ENCODE data around the gene GLT8D2.

DNA sequence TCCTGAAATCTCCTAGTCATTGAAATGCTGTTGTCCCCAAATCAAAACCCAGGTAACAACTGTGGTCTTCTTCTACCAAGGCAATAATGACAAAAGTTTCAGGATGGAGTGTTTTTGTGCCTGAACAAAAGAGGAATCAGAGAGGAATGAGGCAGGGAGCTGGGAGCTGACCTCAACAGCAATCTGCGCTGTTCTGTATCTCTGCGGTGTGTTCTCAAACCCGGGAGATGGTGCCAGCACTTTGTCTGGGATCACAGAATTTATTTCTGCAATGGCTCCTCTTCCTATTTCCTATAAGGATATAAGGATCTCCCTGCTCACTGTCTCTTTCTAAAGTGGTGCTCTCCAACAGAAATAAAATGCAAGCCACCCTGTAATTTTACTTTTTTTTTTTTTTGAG, 449 bp upstream of the GLT8D2 start:
- TF ChIP-seq, protein P1, sequence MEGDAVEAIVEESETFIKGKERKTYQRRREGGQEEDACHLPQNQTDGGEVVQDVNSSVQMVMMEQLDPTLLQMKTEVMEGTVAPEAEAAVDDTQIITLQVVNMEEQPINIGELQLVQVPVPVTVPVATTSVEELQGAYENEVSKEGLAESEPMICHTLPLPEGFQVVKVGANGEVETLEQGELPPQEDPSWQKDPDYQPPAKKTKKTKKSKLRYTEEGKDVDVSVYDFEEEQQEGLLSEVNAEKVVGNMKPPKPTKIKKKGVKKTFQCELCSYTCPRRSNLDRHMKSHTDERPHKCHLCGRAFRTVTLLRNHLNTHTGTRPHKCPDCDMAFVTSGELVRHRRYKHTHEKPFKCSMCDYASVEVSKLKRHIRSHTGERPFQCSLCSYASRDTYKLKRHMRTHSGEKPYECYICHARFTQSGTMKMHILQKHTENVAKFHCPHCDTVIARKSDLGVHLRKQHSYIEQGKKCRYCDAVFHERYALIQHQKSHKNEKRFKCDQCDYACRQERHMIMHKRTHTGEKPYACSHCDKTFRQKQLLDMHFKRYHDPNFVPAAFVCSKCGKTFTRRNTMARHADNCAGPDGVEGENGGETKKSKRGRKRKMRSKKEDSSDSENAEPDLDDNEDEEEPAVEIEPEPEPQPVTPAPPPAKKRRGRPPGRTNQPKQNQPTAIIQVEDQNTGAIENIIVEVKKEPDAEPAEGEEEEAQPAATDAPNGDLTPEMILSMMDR (CRISPR knock-in tag; IDR thresholded peaks at IDR 0.05) = no peak
- TF ChIP-seq TP53 (CRISPR knock-in tag; conservative IDR thresholded peaks at IDR 0.05) (no peak), YY1 (IDR thresholded peaks at IDR 0.05; ENCODE audit: insufficient read depth, insufficient replicate concordance, low read depth, low read length) (no peak), ZFX (CRISPR knock-in tag; IDR thresholded peaks at IDR 0.05; ENCODE audit: low read depth) (no peak), POLR2AphosphoS5 (IDR thresholded peaks at IDR 0.05; ENCODE audit: low read depth, low read length) (no peak), ZNF292 (CRISPR knock-in tag; IDR thresholded peaks at IDR 0.05; ENCODE audit: borderline replicate concordance, low read depth) (no peak), MTA3 (CRISPR knock-in tag; IDR thresholded peaks at IDR 0.05) (no peak), CCAR2 (optimal IDR thresholded peaks at IDR 0.05; ENCODE audit: low read depth, low read length) (no peak), ZNF331 (CRISPR knock-in tag; IDR thresholded peaks at IDR 0.05) (no peak), XRCC5 (optimal IDR thresholded peaks at IDR 0.05; ENCODE audit: low read length) (no peak), POLR2A (IDR thresholded peaks at IDR 0.05; ENCODE audit: insufficient read depth in 1 of 2, low read depth in 2 of 2, low read length in 2 of 2) (no peak)
- TF ChIP-seq, protein P2, sequence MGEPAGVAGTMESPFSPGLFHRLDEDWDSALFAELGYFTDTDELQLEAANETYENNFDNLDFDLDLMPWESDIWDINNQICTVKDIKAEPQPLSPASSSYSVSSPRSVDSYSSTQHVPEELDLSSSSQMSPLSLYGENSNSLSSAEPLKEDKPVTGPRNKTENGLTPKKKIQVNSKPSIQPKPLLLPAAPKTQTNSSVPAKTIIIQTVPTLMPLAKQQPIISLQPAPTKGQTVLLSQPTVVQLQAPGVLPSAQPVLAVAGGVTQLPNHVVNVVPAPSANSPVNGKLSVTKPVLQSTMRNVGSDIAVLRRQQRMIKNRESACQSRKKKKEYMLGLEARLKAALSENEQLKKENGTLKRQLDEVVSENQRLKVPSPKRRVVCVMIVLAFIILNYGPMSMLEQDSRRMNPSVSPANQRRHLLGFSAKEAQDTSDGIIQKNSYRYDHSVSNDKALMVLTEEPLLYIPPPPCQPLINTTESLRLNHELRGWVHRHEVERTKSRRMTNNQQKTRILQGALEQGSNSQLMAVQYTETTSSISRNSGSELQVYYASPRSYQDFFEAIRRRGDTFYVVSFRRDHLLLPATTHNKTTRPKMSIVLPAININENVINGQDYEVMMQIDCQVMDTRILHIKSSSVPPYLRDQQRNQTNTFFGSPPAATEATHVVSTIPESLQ (CRISPR knock-in tag; conservative IDR thresholded peaks at IDR 0.05) = no peak
- TF ChIP-seq, protein P3, sequence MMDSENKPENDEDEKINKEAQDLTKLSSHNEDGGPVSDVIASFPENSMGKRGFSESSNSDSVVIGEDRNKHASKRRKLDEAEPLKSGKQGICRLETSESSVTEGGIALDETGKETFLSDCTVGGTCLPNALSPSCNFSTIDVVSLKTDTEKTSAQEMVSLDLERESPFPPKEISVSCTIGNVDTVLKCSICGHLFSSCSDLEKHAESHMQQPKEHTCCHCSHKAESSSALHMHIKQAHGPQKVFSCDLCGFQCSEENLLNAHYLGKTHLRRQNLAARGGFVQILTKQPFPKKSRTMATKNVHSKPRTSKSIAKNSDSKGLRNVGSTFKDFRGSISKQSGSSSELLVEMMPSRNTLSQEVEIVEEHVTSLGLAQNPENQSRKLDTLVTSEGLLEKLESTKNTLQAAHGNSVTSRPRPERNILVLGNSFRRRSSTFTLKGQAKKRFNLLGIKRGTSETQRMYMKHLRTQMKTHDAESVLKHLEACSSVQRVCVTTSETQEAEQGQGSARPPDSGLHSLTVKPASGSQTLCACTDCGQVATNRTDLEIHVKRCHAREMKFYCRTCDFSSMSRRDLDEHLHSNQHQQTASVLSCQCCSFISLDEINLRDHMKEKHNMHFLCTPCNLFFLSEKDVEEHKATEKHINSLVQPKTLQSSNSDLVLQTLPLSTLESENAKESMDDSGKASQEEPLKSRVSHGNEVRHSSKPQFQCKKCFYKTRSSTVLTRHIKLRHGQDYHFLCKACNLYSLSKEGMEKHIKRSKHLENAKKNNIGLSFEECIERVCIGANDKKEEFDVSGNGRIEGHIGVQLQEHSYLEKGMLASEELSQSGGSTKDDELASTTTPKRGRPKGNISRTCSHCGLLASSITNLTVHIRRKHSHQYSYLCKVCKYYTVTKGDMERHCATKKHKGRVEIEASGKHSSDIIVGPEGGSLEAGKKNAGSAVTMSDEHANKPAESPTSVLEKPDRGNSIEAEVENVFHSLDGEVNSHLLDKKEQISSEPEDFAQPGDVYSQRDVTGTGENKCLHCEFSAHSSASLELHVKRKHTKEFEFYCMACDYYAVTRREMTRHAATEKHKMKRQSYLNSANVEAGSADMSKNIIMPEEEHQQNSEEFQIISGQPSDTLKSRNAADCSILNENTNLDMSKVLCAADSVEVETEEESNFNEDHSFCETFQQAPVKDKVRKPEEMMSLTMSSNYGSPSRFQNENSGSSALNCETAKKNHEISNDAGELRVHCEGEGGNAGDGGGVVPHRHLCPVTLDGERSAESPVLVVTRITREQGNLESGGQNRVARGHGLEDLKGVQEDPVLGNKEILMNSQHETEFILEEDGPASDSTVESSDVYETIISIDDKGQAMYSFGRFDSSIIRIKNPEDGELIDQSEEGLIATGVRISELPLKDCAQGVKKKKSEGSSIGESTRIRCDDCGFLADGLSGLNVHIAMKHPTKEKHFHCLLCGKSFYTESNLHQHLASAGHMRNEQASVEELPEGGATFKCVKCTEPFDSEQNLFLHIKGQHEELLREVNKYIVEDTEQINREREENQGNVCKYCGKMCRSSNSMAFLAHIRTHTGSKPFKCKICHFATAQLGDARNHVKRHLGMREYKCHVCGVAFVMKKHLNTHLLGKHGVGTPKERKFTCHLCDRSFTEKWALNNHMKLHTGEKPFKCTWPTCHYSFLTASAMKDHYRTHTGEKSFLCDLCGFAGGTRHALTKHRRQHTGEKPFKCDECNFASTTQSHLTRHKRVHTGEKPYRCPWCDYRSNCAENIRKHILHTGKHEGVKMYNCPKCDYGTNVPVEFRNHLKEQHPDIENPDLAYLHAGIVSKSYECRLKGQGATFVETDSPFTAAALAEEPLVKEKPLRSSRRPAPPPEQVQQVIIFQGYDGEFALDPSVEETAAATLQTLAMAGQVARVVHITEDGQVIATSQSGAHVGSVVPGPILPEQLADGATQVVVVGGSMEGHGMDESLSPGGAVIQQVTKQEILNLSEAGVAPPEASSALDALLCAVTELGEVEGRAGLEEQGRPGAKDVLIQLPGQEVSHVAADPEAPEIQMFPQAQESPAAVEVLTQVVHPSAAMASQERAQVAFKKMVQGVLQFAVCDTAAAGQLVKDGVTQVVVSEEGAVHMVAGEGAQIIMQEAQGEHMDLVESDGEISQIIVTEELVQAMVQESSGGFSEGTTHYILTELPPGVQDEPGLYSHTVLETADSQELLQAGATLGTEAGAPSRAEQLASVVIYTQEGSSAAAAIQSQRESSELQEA (CRISPR knock-in tag; IDR thresholded peaks at IDR 0.05; ENCODE audit: not compliant biosample characterization) = no peak
- TF ChIP-seq, protein P4, sequence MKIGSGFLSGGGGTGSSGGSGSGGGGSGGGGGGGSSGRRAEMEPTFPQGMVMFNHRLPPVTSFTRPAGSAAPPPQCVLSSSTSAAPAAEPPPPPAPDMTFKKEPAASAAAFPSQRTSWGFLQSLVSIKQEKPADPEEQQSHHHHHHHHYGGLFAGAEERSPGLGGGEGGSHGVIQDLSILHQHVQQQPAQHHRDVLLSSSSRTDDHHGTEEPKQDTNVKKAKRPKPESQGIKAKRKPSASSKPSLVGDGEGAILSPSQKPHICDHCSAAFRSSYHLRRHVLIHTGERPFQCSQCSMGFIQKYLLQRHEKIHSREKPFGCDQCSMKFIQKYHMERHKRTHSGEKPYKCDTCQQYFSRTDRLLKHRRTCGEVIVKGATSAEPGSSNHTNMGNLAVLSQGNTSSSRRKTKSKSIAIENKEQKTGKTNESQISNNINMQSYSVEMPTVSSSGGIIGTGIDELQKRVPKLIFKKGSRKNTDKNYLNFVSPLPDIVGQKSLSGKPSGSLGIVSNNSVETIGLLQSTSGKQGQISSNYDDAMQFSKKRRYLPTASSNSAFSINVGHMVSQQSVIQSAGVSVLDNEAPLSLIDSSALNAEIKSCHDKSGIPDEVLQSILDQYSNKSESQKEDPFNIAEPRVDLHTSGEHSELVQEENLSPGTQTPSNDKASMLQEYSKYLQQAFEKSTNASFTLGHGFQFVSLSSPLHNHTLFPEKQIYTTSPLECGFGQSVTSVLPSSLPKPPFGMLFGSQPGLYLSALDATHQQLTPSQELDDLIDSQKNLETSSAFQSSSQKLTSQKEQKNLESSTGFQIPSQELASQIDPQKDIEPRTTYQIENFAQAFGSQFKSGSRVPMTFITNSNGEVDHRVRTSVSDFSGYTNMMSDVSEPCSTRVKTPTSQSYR (CRISPR knock-in tag; IDR thresholded peaks at IDR 0.05; ENCODE audit: borderline replicate concordance) = no peak
